Uterus (tissue), 2 donors: Measurements from ENCODE around the gene TBCD.

ENCODE experiments used
- CTCF ChIP-seq, 4 experiments: fragments of 200-600 bp in 2 of 4; fragments of 450-650 bp in 2 of 4; sonication (generic) in 2 of 4; IDR thresholded peaks; one replicate each; pipeline ENCODE4 v1.5.1; 2016 to 2019; ENCODE audit warnings: antibody characterized with exemption in 4 of 4, mild to moderate bottlenecking in 2 of 4, moderate library complexity in 1 of 4
- POLR2A ChIP-seq, 2 donors: fragments of 450-650 bp; IDR thresholded peaks; one replicate each; pipeline ENCODE4 v1.6.1; 2016; ENCODE audit warnings: antibody characterized with exemption in 2 of 2, mild to moderate bottlenecking in 1 of 2, moderate library complexity in 1 of 2

- TF ChIP-seq CTCF (IDR thresholded peaks at IDR 0.05): no peak
- no peak for TF ChIP-seq POLR2A (IDR thresholded peaks at IDR 0.05)
Observed at GRCh38 chr17:82794781-82795482, 43.1 kb downstream of the TBCD start.
